Ishikawa (cell line): ENCODE data around the gene STMN3.

ENCODE experiments used
- CEBPB ChIP-seq: IDR thresholded peaks from 2 replicates; pipeline ENCODE4 v1.6.1; 2012
- CREB1 ChIP-seq: IDR thresholded peaks from 2 replicates; pipeline ENCODE4 v1.6.1; 2012; ENCODE audit warnings: low read depth
- EGR1 ChIP-seq: IDR thresholded peaks from 2 replicates; pipeline ENCODE4 v1.6.1; 2012
- EP300 ChIP-seq: IDR thresholded peaks from 2 replicates; pipeline ENCODE4 v1.6.1; 2012; ENCODE audit warnings: borderline replicate concordance
- FOXM1 ChIP-seq: IDR thresholded peaks from 2 replicates; pipeline ENCODE4 v1.6.1; 2012; ENCODE audit warnings: low read depth, borderline replicate concordance
- MAX ChIP-seq: IDR thresholded peaks from 2 replicates; pipeline ENCODE4 v1.6.1; 2012
- NFIC ChIP-seq: IDR thresholded peaks from 2 replicates; pipeline ENCODE4 v1.6.1; 2012
- RAD21 ChIP-seq: IDR thresholded peaks from 2 replicates; pipeline ENCODE4 v1.6.1; 2012; ENCODE audit warnings: low read depth
- REST ChIP-seq: IDR thresholded peaks from 2 replicates; pipeline ENCODE4 v1.6.1; 2012; ENCODE audit warnings: low read depth, mild to moderate bottlenecking
- TAF1 ChIP-seq: IDR thresholded peaks from 2 replicates; pipeline ENCODE4 v1.6.1; 2012; ENCODE audit warnings: low read depth, mild to moderate bottlenecking
- TCF12 ChIP-seq: IDR thresholded peaks from 2 replicates; pipeline ENCODE4 v1.6.1; 2012; ENCODE audit warnings: low read depth
- TEAD4 ChIP-seq: IDR thresholded peaks from 2 replicates; pipeline ENCODE4 v1.6.1; 2012
- USF1 ChIP-seq: IDR thresholded peaks from 2 replicates; pipeline ENCODE4 v1.6.1; 2012
- YY1 ChIP-seq: IDR thresholded peaks from 2 replicates; pipeline ENCODE4 v1.6.1; 2012; ENCODE audit warnings: low read depth
- ZBTB7A ChIP-seq: IDR thresholded peaks from 2 replicates; pipeline ENCODE4 v1.6.1; 2012; ENCODE audit warnings: low read depth

STMN3 gene

GRCh38 chr20:63667858-63668257 is 14.6 kb upstream of the STMN3 start:
- no peak for TF ChIP-seq EP300
- no peak for TF ChIP-seq RAD21
- no peak for TF ChIP-seq USF1
- TF ChIP-seq FOXM1 = no peak
- TF ChIP-seq EGR1 = no peak
- TF ChIP-seq MAX = no peak
- TF ChIP-seq YY1 = no peak
- TF ChIP-seq TEAD4 = no peak
- TF ChIP-seq CREB1 = no peak
- no peak for TF ChIP-seq NFIC
- TF ChIP-seq CEBPB = no peak
- TF ChIP-seq TAF1 = no peak
- no peak for TF ChIP-seq REST
- TF ChIP-seq ZBTB7A = no peak
- no peak for TF ChIP-seq TCF12

- TF ChIP-seq EP300 = no peak
- no peak for TF ChIP-seq TEAD4
- no peak for TF ChIP-seq MAX
- no peak for TF ChIP-seq EGR1
- TF ChIP-seq NFIC = no peak
- TF ChIP-seq FOXM1 = no peak
- TF ChIP-seq REST = no peak
- no peak for TF ChIP-seq TCF12
- no peak for TF ChIP-seq CEBPB
- no peak for TF ChIP-seq USF1
Measured at GRCh38 chr20:63665708-63666107, 12.5 kb upstream of the STMN3 start.

- TF ChIP-seq TEAD4 (no peak), EGR1 (no peak), CEBPB (no peak), EP300 (no peak), RAD21 (no peak), NFIC (no peak)
Measured at GRCh38 chr20:63664861-63665594, 11.8 kb upstream of the STMN3 start.

GRCh38 chr20:63664143-63664851 is 11.1 kb upstream of the STMN3 start:
- TF ChIP-seq EGR1 = no peak
- TF ChIP-seq MAX = no peak
- TF ChIP-seq RAD21 = no peak
- no peak for TF ChIP-seq ZBTB7A
- no peak for TF ChIP-seq CEBPB
- TF ChIP-seq FOXM1 = no peak
- TF ChIP-seq REST = no peak
- TF ChIP-seq TEAD4 = no peak
- TF ChIP-seq USF1 = no peak
- no peak for TF ChIP-seq TAF1
